Esophagus mucosa (tissue), 1 donor: Measurements from ENCODE around the gene PTGS2. TPM values are rescaled to one million over a fixed set of nuclear protein-coding genes. Genes with fewer than 3 reads are reported as not detected.
"Not testable (repeated sequence)": the region's sequence is repeated elsewhere in the genome, so short reads cannot be mapped to it uniquely, and the experiment has no call there.

Source experiments
- ATAC-seq: fragments of 200-7000 bp; cut with Tn5 transposase; one replicate; pipeline ENCODE4 v1.9.1; 2020
- total RNA-seq: library from RNA; stranded (reverse); gene quantifications from one replicate; pipeline ENCODE4 v1.2.4, GENCODE V29; 2023
- donor health status: DM: yes; HTN: yes; CAD: no.

PTGS2 gene
- total RNA-seq, 1 donor from 2014 or later, result 0.80 TPM

GRCh38 chr1:186669784-186670183 lies 10.4 kb downstream of the PTGS2 start:
- not testable (repeated sequence) for ATAC-seq

GRCh38 chr1:186664217-186664616 lies 16.0 kb downstream of the PTGS2 start:
- ATAC-seq, result not testable (repeated sequence)

DNA sequence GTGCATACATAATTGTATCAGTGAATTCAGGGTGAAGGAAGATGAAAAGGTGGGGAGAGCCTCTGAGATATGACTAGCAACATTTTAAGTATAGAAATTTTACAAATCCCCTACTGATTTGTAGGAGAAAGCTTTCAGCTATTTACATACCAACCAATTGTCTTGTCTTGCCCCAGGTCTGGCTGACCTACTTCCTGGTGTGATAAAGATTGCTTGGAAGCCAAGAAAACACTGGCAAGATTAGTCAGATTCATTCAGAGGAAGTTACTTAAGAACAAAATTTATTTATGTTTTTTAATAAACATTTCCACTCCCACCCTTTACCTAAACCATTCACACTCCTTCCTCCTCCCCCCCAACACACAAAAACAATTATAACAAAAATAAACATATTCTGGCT lies 17.5 kb downstream of the PTGS2 start:
- no peak for ATAC-seq

DNA sequence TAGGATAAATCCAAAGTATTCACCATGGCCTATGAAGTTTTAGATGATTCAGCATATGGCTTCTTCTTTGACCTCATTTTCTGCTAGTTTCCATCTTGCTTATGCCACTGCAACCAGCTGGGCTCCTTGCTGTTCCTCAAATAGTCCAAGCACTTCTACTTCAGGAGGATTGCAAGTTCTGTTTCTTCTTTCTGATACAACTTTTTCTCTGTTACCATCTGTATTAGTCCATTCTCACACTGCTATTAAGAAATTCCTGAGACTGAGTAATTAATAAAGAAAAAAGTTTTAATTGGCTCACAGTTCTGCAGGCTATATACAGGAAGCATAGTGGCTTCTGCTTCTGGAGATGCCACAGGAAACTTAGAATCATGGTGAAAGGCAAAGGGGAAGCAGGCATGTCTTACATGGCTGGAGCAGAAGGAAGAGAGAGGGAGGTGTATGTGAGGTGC lies 20.3 kb downstream of the PTGS2 start:
- ATAC-seq, result no peak

GRCh38 chr1:186658999-186659398 lies 21.2 kb downstream of the PTGS2 start:
- ATAC-seq, result peak; percentile 97

DNA sequence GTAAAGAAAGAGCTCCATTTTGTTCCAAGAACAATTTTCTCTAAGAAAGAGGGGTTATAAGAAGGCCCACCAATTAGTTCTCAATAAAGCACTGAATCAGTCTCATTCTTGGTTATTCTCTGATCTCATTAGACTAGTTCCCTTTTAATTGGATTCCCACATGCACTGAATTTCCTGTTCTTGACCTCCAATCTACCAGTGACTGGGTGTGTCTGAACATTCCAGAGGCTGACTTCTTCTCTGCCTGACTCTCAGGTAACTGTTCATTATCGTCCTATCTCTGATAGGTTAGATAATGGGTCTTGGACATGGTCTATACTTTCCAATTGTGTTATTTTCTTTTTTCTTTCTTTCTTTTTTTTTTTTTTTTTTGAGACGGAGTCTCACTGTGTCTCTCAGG lies 22.7 kb downstream of the PTGS2 start:
- no peak for ATAC-seq

- ATAC-seq, result peak; percentile 18
Measured at GRCh38 chr1:186655876-186656275, 24.3 kb downstream of the PTGS2 start.

GRCh38 chr1:186654741-186655140 lies 25.5 kb downstream of the PTGS2 start:
- no peak for ATAC-seq

- no peak for ATAC-seq
Measured at GRCh38 chr1:186653312-186653711, 26.9 kb downstream of the PTGS2 start.

GRCh38 chr1:186648613-186649012 lies 31.6 kb downstream of the PTGS2 start:
- ATAC-seq, result no peak

DNA sequence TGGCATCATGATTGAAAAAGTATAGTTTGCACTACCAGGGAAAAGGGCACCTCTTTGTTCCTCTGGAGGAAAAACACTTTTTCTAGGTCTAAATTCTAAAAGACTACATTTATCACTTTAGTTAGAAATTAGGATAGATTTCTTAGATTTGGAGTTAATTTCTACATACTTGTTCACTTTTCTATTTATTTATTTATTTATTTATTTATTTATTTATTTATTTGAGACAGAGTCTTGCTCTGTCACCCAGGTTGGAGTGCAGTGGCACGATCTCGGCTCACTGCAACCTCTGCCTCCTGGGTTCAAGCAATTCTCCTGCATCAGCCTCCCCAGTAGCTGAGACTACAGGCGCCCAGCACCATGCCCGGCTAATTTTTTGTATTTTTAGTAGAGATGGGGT lies 32.2 kb downstream of the PTGS2 start:
- ATAC-seq, result not testable (repeated sequence)

GRCh38 chr1:186643614-186644013 lies 36.6 kb downstream of the PTGS2 start:
- peak; percentile 69 for ATAC-seq

GRCh38 chr1:186637567-186637966 lies 42.7 kb downstream of the PTGS2 start:
- not testable (repeated sequence) for ATAC-seq

- ATAC-seq, result peak; percentile 42
Measured at GRCh38 chr1:186636786-186637185, 43.4 kb downstream of the PTGS2 start.

GRCh38 chr1:186634511-186634910 lies 45.7 kb downstream of the PTGS2 start:
- ATAC-seq, result no peak

- ATAC-seq, result no peak
Measured at GRCh38 chr1:186633116-186633515, 47.1 kb downstream of the PTGS2 start.

GRCh38 chr1:186629341-186629740 lies 50.9 kb downstream of the PTGS2 start:
- ATAC-seq, result no peak

DNA sequence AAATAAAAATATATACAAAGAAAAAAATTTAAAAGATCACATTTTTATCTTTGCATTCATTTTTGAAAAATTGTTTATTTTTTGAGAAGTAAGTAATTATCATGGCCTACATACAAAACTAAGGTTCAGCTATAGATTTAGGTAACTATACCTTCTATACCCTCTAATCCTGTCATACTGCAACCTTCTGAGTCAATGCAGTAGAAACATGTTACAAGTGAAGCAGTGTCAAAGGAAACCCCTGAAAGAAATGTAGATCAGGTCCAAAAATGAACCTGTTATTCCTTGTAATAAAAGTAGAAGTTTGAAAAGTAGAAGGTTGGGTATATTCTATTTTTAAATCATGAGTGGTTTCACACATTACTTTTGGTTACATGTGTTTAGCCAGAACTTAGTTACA lies 51.3 kb downstream of the PTGS2 start:
- no peak for ATAC-seq

- no peak for ATAC-seq
Measured at GRCh38 chr1:186627019-186627418, 53.2 kb downstream of the PTGS2 start.

DNA sequence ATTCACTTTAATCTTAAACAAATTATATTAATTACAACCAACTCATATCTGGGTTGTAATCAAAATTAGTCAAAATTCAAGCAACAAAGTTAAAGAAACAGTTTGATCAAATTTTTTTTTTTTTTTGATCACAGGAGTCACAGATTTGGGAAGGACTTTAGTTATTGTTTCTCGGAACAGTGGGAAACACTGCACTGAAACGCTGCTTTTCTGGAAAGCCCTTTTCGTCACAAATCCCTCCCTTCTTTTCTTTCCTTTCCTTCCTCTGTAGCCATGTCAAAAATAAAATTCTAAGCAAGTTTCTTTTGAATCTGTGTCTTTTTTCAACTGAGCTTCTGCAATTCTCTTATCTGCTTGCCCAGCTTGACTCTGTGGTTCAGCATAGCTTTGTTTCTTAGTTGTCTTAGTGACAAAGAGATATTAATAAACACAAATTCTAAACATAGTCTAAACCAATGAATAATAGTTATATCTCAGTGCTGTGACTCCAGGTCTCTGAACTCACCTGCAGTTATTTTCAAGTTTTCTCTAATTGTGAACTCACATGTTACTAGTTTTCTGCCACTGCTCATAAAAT lies 53.8 kb downstream of the PTGS2 start:
- no peak for ATAC-seq

GRCh38 chr1:186623551-186623950 lies 56.7 kb downstream of the PTGS2 start:
- ATAC-seq, result no peak
